H9 (cell line): ENCODE measurements around the gene LRRC23. TPM values are rescaled to one million over a fixed set of nuclear protein-coding genes. Genes with fewer than 3 reads are reported as not detected.
A peak's percentile ranks its signal among the peaks of the same experiment; 100 is the strongest.
"Not testable (repeated sequence)": the region's sequence is repeated elsewhere in the genome, so short reads cannot be mapped to it uniquely, and the experiment has no call there.

Source experiments
- DNase-seq: peaks from one replicate; pipeline ENCODE4 v3.0.0-alpha.2; 2017
- H2AFZ ChIP-seq: one replicate; pipeline ENCODE4 v1.6.1; 2013; ENCODE audit warnings: mild to moderate bottlenecking, low read length, control low read depth, moderate library complexity
- H2AK5ac ChIP-seq: 2 replicates; pipeline ENCODE4 v1.6.1; 2013; ENCODE audit warnings: low read length, control low read depth, mixed read lengths; ENCODE audit not compliant: insufficient read length
- H2BK120ac ChIP-seq: one replicate; pipeline ENCODE4 v1.6.1; 2013; ENCODE audit warnings: low read depth, mild to moderate bottlenecking, low read length, control low read depth, inconsistent platforms; ENCODE audit not compliant: poor library complexity, severe bottlenecking
- H2BK12ac ChIP-seq: 2 replicates; pipeline ENCODE4 v1.6.1; 2013; ENCODE audit warnings: low read length, control low read depth, mixed read lengths, low read depth; ENCODE audit not compliant: insufficient read length
- H2BK15ac ChIP-seq: 2 replicates; pipeline ENCODE4 v1.6.1; 2013; ENCODE audit warnings: low read depth, low read length, control low read depth
- H2BK20ac ChIP-seq: one replicate; pipeline ENCODE4 v1.6.1; 2013; ENCODE audit warnings: low read depth, mild to moderate bottlenecking, low read length, control low read depth, inconsistent platforms; ENCODE audit not compliant: poor library complexity, severe bottlenecking
- H2BK5ac ChIP-seq: 2 replicates; pipeline ENCODE4 v1.6.1; 2013; ENCODE audit warnings: low read length, control low read depth, mixed read lengths; ENCODE audit not compliant: insufficient read length
- H3K14ac ChIP-seq: 2 replicates; pipeline ENCODE4 v1.6.1; 2013; ENCODE audit warnings: low read length, control low read depth; ENCODE audit not compliant: insufficient read depth
- H3K18ac ChIP-seq: 2 replicates; pipeline ENCODE4 v1.6.1; 2013; ENCODE audit warnings: low read depth, mild to moderate bottlenecking, mixed read lengths, low read length, control low read depth; ENCODE audit not compliant: insufficient read length
- H3K23ac ChIP-seq: 2 replicates; pipeline ENCODE4 v1.6.1; 2013; ENCODE audit warnings: low read length, control low read depth, mixed read lengths, low read depth; ENCODE audit not compliant: insufficient read length
- H3K23me2 ChIP-seq: 2 replicates; pipeline ENCODE4 v1.6.1; 2013; ENCODE audit warnings: low read depth, mild to moderate bottlenecking, mixed read lengths, low read length, control low read depth; ENCODE audit not compliant: insufficient read length, poor library complexity, severe bottlenecking
- H3K27ac ChIP-seq: 2 replicates; pipeline ENCODE4 v1.5.1; 2013; ENCODE audit warnings: low read length, control low read depth, mixed read lengths, low read depth; ENCODE audit not compliant: insufficient read length
- H3K27me3 ChIP-seq: 2 replicates; pipeline ENCODE4 v1.6.1; 2013; ENCODE audit warnings: low read length, control low read depth, inconsistent platforms; ENCODE audit not compliant: insufficient read depth
- H3K4ac ChIP-seq: 2 replicates; pipeline ENCODE4 v1.6.1; 2013; ENCODE audit warnings: low read depth, mild to moderate bottlenecking, control low read depth, inconsistent platforms, low read length, moderate library complexity
- H3K4me1 ChIP-seq: 2 replicates; pipeline ENCODE4 v1.6.1; 2013; ENCODE audit warnings: low read length, control low read depth, inconsistent platforms; ENCODE audit not compliant: insufficient read depth
- H3K4me2 ChIP-seq: 2 replicates; pipeline ENCODE4 v1.6.1; 2013; ENCODE audit warnings: low read length, control low read depth, mixed read lengths; ENCODE audit not compliant: insufficient read length, insufficient read depth
- H3K56ac ChIP-seq: 2 replicates; pipeline ENCODE4 v1.6.1; 2013; ENCODE audit warnings: low read depth, mild to moderate bottlenecking, mixed read lengths, low read length, control low read depth; ENCODE audit not compliant: insufficient read length
- H3K79me1 ChIP-seq: 2 replicates; pipeline ENCODE4 v1.6.1; 2013; ENCODE audit warnings: low read depth, mild to moderate bottlenecking, moderate library complexity, low read length, control low read depth, inconsistent platforms; ENCODE audit not compliant: insufficient read depth, poor library complexity, severe bottlenecking
- H3K79me2 ChIP-seq: 2 replicates; pipeline ENCODE4 v1.6.1; 2013; ENCODE audit warnings: low read length, control low read depth, inconsistent platforms; ENCODE audit not compliant: insufficient read depth
- H3K9ac ChIP-seq: 2 replicates; pipeline ENCODE4 v1.6.1; 2013; ENCODE audit warnings: low read length, control low read depth, mixed read lengths; ENCODE audit not compliant: insufficient read length; ENCODE audit errors: extremely low read depth
- H3K9me3 ChIP-seq: one replicate; pipeline ENCODE4 v1.6.1; 2013; ENCODE audit warnings: low read depth, low read length, inconsistent platforms; ENCODE audit not compliant: control insufficient read depth
- H3T11ph ChIP-seq: one replicate; pipeline ENCODE4 v1.6.1; 2013; ENCODE audit warnings: mild to moderate bottlenecking, low read length, control low read depth, inconsistent platforms
- H4K20me1 ChIP-seq: one replicate; pipeline ENCODE4 v1.6.1; 2013; ENCODE audit not compliant: control insufficient read depth, insufficient read length, insufficient read depth
- H4K5ac ChIP-seq: 2 replicates; pipeline ENCODE4 v1.6.1; 2013; ENCODE audit warnings: low read depth, mild to moderate bottlenecking, mixed read lengths, low read length, control low read depth; ENCODE audit not compliant: insufficient read length
- H4K8ac ChIP-seq: replicated peaks from 2 replicates; pipeline ENCODE4 v1.6.1; 2013; ENCODE audit warnings: low read length, control low read depth, mixed read lengths, low read depth; ENCODE audit not compliant: insufficient read length
- H4K91ac ChIP-seq: 2 replicates; pipeline ENCODE4 v1.6.1; 2013; ENCODE audit warnings: low read depth, mild to moderate bottlenecking, moderate library complexity, mixed read lengths, low read length, control low read depth; ENCODE audit not compliant: insufficient read length
- H3K27ac Mint-ChIP-seq, 3 experiments: 2 replicates in 2 of 3; 3 replicates in 1 of 3; pipeline ENCODE4 v1.8.0; 2020 to 2021; ENCODE audit warnings: mixed read lengths in 3 of 3, mild to moderate bottlenecking in 1 of 3, moderate library complexity in 1 of 3
- H3K27me3 Mint-ChIP-seq: 2 replicates; pipeline ENCODE4 v1.8.0; 2021; ENCODE audit warnings: low read depth, mild to moderate bottlenecking, moderate library complexity, mixed read lengths
- H3K36me3 Mint-ChIP-seq, 3 experiments: 2 replicates in 2 of 3; 3 replicates in 1 of 3; pipeline ENCODE4 v1.8.0; 2020 to 2021; ENCODE audit warnings: low read depth in 3 of 3, mixed read lengths in 3 of 3; ENCODE audit not compliant: insufficient read depth in 1 of 3
- H3K4me1 Mint-ChIP-seq, 2 experiments: 2 replicates each; pipeline ENCODE4 v1.8.0; 2020; ENCODE audit warnings: mixed read lengths in 2 of 2
- H3K4me3 Mint-ChIP-seq, 2 experiments: 2 replicates in 1 of 2; 3 replicates in 1 of 2; pipeline ENCODE4 v1.8.0; 2020 to 2021; ENCODE audit warnings: mild to moderate bottlenecking in 2 of 2, mixed read lengths in 2 of 2, moderate library complexity in 1 of 2
- H3K9me3 Mint-ChIP-seq, 2 experiments: 2 replicates in 1 of 2; 3 replicates in 1 of 2; pipeline ENCODE4 v1.8.0; 2020; ENCODE audit warnings: mild to moderate bottlenecking in 2 of 2, mixed read lengths in 2 of 2, moderate library complexity in 1 of 2
- CTCF ChIP-seq: fragments of 200-600 bp; sonication (generic); conservative IDR thresholded peaks from 3 replicates; pipeline ENCODE4 v1.8.0; 2021; ENCODE audit warnings: antibody characterized with exemption, mild to moderate bottlenecking
- WGBS: extraction: QIAGEN DNeasy Blood & Tissue Kit; methylation state at CpG from one replicate; pipeline ENCODE4 v1.1.7; 2013; ENCODE audit warnings: missing lambda C conversion rate, low lambda C conversion rate, mixed read lengths; ENCODE audit not compliant: insufficient read length; ENCODE audit errors: extremely low coverage; 5-methylcytosine and 5-hydroxymethylcytosine counted together
- total RNA-seq: library from RNA; stranded (reverse); gene quantifications from 2 replicates; pipeline ENCODE4 v1.2.1, GENCODE V29; 2021

LRRC23 gene
- total RNA-seq, 1 experiment from 2014 or later = 2.1 TPM

GRCh38 chr12:6863586-6864321 is 40.9 kb upstream of the LRRC23 start:
- DNase-seq = no peak
- H3K79me1 ChIP-seq = no peaks in the 10 kb centered on the region
- H2BK120ac ChIP-seq = no peak overlapping the region
- no peak overlapping the region for H2BK5ac ChIP-seq
- Mint-ChIP-seq H3K9me3 (no peaks in the 10 kb centered on the region; a peak in 1 of 5 replicates), H3K36me3 (peaks cover 50 to 78% (median 71%) of the 10 kb centered on the region in 3 experiments), H3K4me3 (no peak overlapping the region; a peak in 1 of 5 replicates), H3K27ac (no peak overlapping the region; a peak in 1 of 7 replicates), H3K4me1 (peaks cover 19 to 22% of the 10 kb centered on the region in 2 experiments), H3K27me3 (no peaks in the 10 kb centered on the region)
- no peak overlapping the region for H3K14ac ChIP-seq
- no peak overlapping the region for H2AK5ac ChIP-seq
- H3K4me2 ChIP-seq = no peak overlapping the region
- H3K23ac ChIP-seq = no peak overlapping the region
- no peak overlapping the region for H4K91ac ChIP-seq
- H3K27me3 ChIP-seq = no peaks in the 10 kb centered on the region
- no peak overlapping the region for H2BK15ac ChIP-seq
- H2AFZ ChIP-seq = no peak overlapping the region
- no peak overlapping the region for H3K27ac ChIP-seq
- H3K9me3 ChIP-seq = no peaks in the 10 kb centered on the region
- WGBS = no CpG with 5 or more reads among the region's 16 CpGs
- H3K23me2 ChIP-seq = peaks cover 9% of the 10 kb centered on the region
- peaks cover 5% of the 10 kb centered on the region; the same call in 1 of the 2 replicates for H3K79me2 ChIP-seq
- no peak overlapping the region for H3T11ph ChIP-seq
- H3K9ac ChIP-seq = no peak overlapping the region
- no peak overlapping the region for H3K18ac ChIP-seq
- no peak for TF ChIP-seq CTCF
- no peak overlapping the region for H2BK12ac ChIP-seq
- H3K4ac ChIP-seq = no peak overlapping the region
- H4K20me1 ChIP-seq = no peaks in the 10 kb centered on the region
- no peak overlapping the region for H3K56ac ChIP-seq
- no peaks in the 10 kb centered on the region; the same call in 1 of the 2 replicates for H3K4me1 ChIP-seq
- H4K8ac ChIP-seq = no peak overlapping the region
- no peak overlapping the region for H4K5ac ChIP-seq
- no peak overlapping the region for H2BK20ac ChIP-seq

GRCh38 chr12:6865307-6865706 is 39.3 kb upstream of the LRRC23 start:
- not testable (repeated sequence) for H2BK15ac ChIP-seq, H3T11ph ChIP-seq, H2AFZ ChIP-seq, H3K27me3 Mint-ChIP-seq, H3K14ac ChIP-seq, H3K56ac ChIP-seq, H3K4me1 ChIP-seq, H2BK20ac ChIP-seq, H3K23ac ChIP-seq, DNase-seq, H2BK12ac ChIP-seq, H3K18ac ChIP-seq, H3K4me2 ChIP-seq, H3K23me2 ChIP-seq, H3K27ac ChIP-seq, H2AK5ac ChIP-seq, H4K91ac ChIP-seq, H3K9me3 ChIP-seq, H2BK5ac ChIP-seq, H4K5ac ChIP-seq, H3K27me3 ChIP-seq, H3K79me2 ChIP-seq, H3K79me1 ChIP-seq, H3K27ac Mint-ChIP-seq, H3K9me3 Mint-ChIP-seq, H4K20me1 ChIP-seq, H2BK120ac ChIP-seq, H4K8ac ChIP-seq, H3K4ac ChIP-seq, H3K9ac ChIP-seq
- no CpG with 5 or more reads among the region's 5 CpGs for WGBS
- Mint-ChIP-seq H3K4me1 (peaks cover 31 to 36% of the 10 kb centered on the region in 2 experiments), H3K36me3 (peaks cover 56 to 79% (median 74%) of the 10 kb centered on the region in 3 experiments), H3K4me3 (peak overlapping the region in 1 of 2 experiments; percentile 58; a peak in 2 of 5 replicates)
